CD4-positive, alpha-beta memory T cell (primary cell): ENCODE measurements around the gene ZNF263. TPM values are rescaled to one million over a fixed set of nuclear protein-coding genes. Genes with fewer than 3 reads are reported as not detected.

ENCODE experiments used
- CTCF ChIA-PET: fragments of 350-600 bp; sonication (Branson Sonifier 250); formaldehyde crosslinking; loops from one replicate; lab custom pipeline; 2021; ENCODE audit warnings: inconsistent platforms; ENCODE audit not compliant: partially characterized antibody; lab: Charles Lee
- POLR2A ChIA-PET: fragments of 350-600 bp; sonication (Branson Sonifier 250); formaldehyde crosslinking; loops from one replicate; lab custom pipeline; 2021; ENCODE audit not compliant: partially characterized antibody; lab: Charles Lee
- DNase-seq, 5 donors: peaks; one replicate each; pipeline versions ENCODE4 v3.0.0 to v3.0.0-alpha.2; 2020 to 2022; ENCODE audit warnings: mixed read lengths in 1 of 5
- H3K27ac ChIP-seq: one replicate; pipeline ENCODE4 v1.7.0; 2013; ENCODE audit warnings: low read depth, low read length
- H3K27me3 ChIP-seq: 2 replicates; pipeline ENCODE4 v1.7.0; 2013; ENCODE audit warnings: mild to moderate bottlenecking, low read length, moderate library complexity; ENCODE audit not compliant: insufficient read depth
- H3K36me3 ChIP-seq: 2 replicates; pipeline ENCODE4 v1.7.0; 2013; ENCODE audit warnings: mild to moderate bottlenecking, low read length, moderate library complexity; ENCODE audit not compliant: insufficient read depth
- H3K4me1 ChIP-seq: 2 replicates; pipeline ENCODE4 v1.7.0; 2013; ENCODE audit warnings: mild to moderate bottlenecking, low read length, moderate library complexity; ENCODE audit not compliant: insufficient read depth
- H3K4me3 ChIP-seq, 2 donors: one replicate each; pipeline ENCODE4 v1.7.0; 2013; ENCODE audit warnings: low read length in 2 of 2, mild to moderate bottlenecking in 1 of 2
- H3K9me3 ChIP-seq, 2 donors: one replicate each; pipeline ENCODE4 v1.7.0; 2013; ENCODE audit warnings: low read length in 2 of 2, control low read depth in 1 of 2; ENCODE audit not compliant: control insufficient read depth in 1 of 2
- H3K27ac Mint-ChIP-seq, 7 donors: one replicate each; pipeline ENCODE4 v1.8.0; 2020 to 2021; ENCODE audit warnings: mixed read lengths in 7 of 7, mild to moderate bottlenecking in 6 of 7, inconsistent platforms in 3 of 7, moderate library complexity in 3 of 7
- H3K27me3 Mint-ChIP-seq, 2 donors: one replicate each; pipeline ENCODE4 v1.8.0; 2020 to 2021; ENCODE audit warnings: mixed read lengths in 2 of 2
- H3K36me3 Mint-ChIP-seq, 2 donors: one replicate each; pipeline ENCODE4 v1.8.0; 2020 to 2021; ENCODE audit warnings: mixed read lengths in 2 of 2, inconsistent platforms in 1 of 2, mild to moderate bottlenecking in 1 of 2
- H3K4me1 Mint-ChIP-seq, 4 donors: one replicate each; pipeline ENCODE4 v1.8.0; 2020 to 2021; ENCODE audit warnings: mixed read lengths in 4 of 4, mild to moderate bottlenecking in 1 of 4
- H3K4me3 Mint-ChIP-seq, 8 donors: one replicate each; pipeline ENCODE4 v1.8.0; 2020 to 2021; ENCODE audit warnings: mixed read lengths in 8 of 8, mild to moderate bottlenecking in 7 of 8, moderate library complexity in 6 of 8, inconsistent platforms in 3 of 8
- H3K9me3 Mint-ChIP-seq, 8 donors: one replicate each; pipeline ENCODE4 v1.8.0; 2020 to 2021; ENCODE audit warnings: mixed read lengths in 8 of 8, mild to moderate bottlenecking in 5 of 8, inconsistent platforms in 3 of 8, moderate library complexity in 1 of 8
- intact Hi-C: fragments of 100-400 bp; cut with micrococcal nuclease; formaldehyde crosslinking; loops from one replicate; pipeline ENCODE4 v1.15.1; 2023
- polyA plus RNA-seq, 2 donors: library from polyadenylated mRNA; unstranded; fragments of 300-500 nt; fragmentation: Illumina TruSeq; gene quantifications; one replicate each; pipeline ENCODE4 v1.2.3, GENCODE V29; 2021
- total RNA-seq, 2 experiments: library from RNA; stranded (reverse); gene quantifications; one replicate each; pipeline ENCODE4 v1.2.3, GENCODE V29; 2021

The ZNF263 gene
- total and polyA plus RNA-seq, 4 experiments from 2014 or later, result 29.3 to 45.1 (median 40.9) TPM

GRCh38 chr16:3274947-3275346 is 8.3 kb upstream of the ZNF263 start:
- no peaks in the 10 kb centered on the region for H3K4me1 ChIP-seq
- POLR2A ChIA-PET, result interaction anchor here (0.6 to 1.8 kb wide), 3 partner anchors 10 to 100 kb away, joined by 3 to 6 read pairs (median 3); no protein-coding TSS in a partner anchor

GRCh38 chr16:3276679-3277078 is 6.6 kb upstream of the ZNF263 start:
- Mint-ChIP-seq H3K27me3 (peaks cover 0 to 4% of the 10 kb centered on the region in 2 donors), H3K27ac (peak overlapping the region in 1 of 7 donors; percentile 42), H3K4me1 (peaks cover 0 to 3% (median 0%) of the 10 kb centered on the region in 4 donors), H3K4me3 (no peak overlapping the region), H3K9me3 (peaks cover 0 to 40% (median 10%) of the 10 kb centered on the region in 8 donors), H3K36me3 (peaks cover 0 to 5% of the 10 kb centered on the region in 2 donors)
- CTCF ChIA-PET, result interaction anchor here (2.5 kb wide), 1 partner anchor 10 kb away, joined by 14 read pairs; no protein-coding TSS in a partner anchor
- Histone ChIP-seq H3K9me3 (no peaks in the 10 kb centered on the region), H3K36me3 (no peaks in the 10 kb centered on the region), H3K27ac (no peak overlapping the region), H3K27me3 (no peaks in the 10 kb centered on the region), H3K4me1 (no peaks in the 10 kb centered on the region), H3K4me3 (no peak overlapping the region)
- POLR2A ChIA-PET, result interaction anchor here (1.0 to 1.6 kb wide), 5 partner anchors 11 to 60 kb away, joined by 3 to 5 read pairs (median 4); partner anchors contain the start of gene ZNF200
- no peak for DNase-seq
- intact Hi-C loops, result no loop called here

More at GRCh38 chr16:3274947-3275346, 8.3 kb upstream of the ZNF263 start:
- Mint-ChIP-seq H3K9me3 (peaks cover 0 to 47% (median 10%) of the 10 kb centered on the region in 8 donors), H3K4me3 (no peak overlapping the region), H3K36me3 (peaks cover 0 to 5% of the 10 kb centered on the region in 2 donors), H3K27me3 (peaks cover 0 to 4% of the 10 kb centered on the region in 2 donors), H3K27ac (no peak overlapping the region), H3K4me1 (no peaks in the 10 kb centered on the region)
- Histone ChIP-seq H3K27ac (no peak overlapping the region), H3K27me3 (no peaks in the 10 kb centered on the region), H3K9me3 (no peaks in the 10 kb centered on the region), H3K36me3 (no peaks in the 10 kb centered on the region), H3K4me3 (no peak overlapping the region)
- intact Hi-C loops, result no loop called here
- DNase-seq, result no peak
- CTCF ChIA-PET, result no interaction called here

GRCh38 chr16:3281222-3281820 is 2.0 kb upstream of the ZNF263 start:
- H3K36me3 Mint-ChIP-seq, result peaks cover 24 to 34% of the 10 kb centered on the region in 2 donors
- Histone ChIP-seq H3K27ac (no peak overlapping the region), H3K9me3 (peaks cover 0 to 4% of the 10 kb centered on the region in 2 donors), H3K36me3 (peaks cover 12% of the 10 kb centered on the region), H3K4me1 (peaks cover 27% of the 10 kb centered on the region), H3K27me3 (no peaks in the 10 kb centered on the region), H3K4me3 (no peak overlapping the region)
- peaks cover 0 to 4% of the 10 kb centered on the region in 2 donors for H3K27me3 Mint-ChIP-seq
- POLR2A ChIA-PET, result interaction anchor here (1.6 to 6.9 kb wide), 4 partner anchors 13 to 120 kb away, joined by 7 to 76 read pairs (median 43); partner anchors contain the start of genes TIGD7, ZNF174, ZNF75A and ZSCAN32
- H3K27ac Mint-ChIP-seq, result peak overlapping the region in 3 of 7 donors; percentile 29 to 93 (median 63)
- intact Hi-C loops, result loop anchor here (5.0 kb wide), 1 partner anchor 99 kb away; no protein-coding TSS in a partner anchor
- CTCF ChIA-PET, result no interaction called here
- H3K4me3 Mint-ChIP-seq, result peak overlapping the region in 7 of 8 donors; percentile 5 to 52 (median 45)
- H3K4me1 Mint-ChIP-seq, result peaks cover 18 to 43% (median 30%) of the 10 kb centered on the region in 4 donors
- DNase-seq, result no peak
- H3K9me3 Mint-ChIP-seq, result peaks cover 0 to 15% (median 6%) of the 10 kb centered on the region in 8 donors

- H3K27ac Mint-ChIP-seq, result peak overlapping the region; percentile 84 to 99 (median 96)
- peaks cover 0 to 5% of the 10 kb centered on the region in 2 donors for H3K9me3 ChIP-seq
- H3K4me3 ChIP-seq, result peak overlapping the region; percentile 66 to 68
- peaks cover 0 to 20% (median 9%) of the 10 kb centered on the region in 8 donors for H3K9me3 Mint-ChIP-seq
- H3K4me3 Mint-ChIP-seq, result peak overlapping the region; percentile 92 to 96 (median 95)
- intact Hi-C loops, result loop anchor here (1.0 to 5.0 kb wide), 3 partner anchors 18 to 100 kb away; partner anchors contain the start of gene ZNF200
- H3K4me1 ChIP-seq, result peaks cover 27% of the 10 kb centered on the region
- H3K27ac ChIP-seq, result peak overlapping the region; percentile 87
- H3K36me3 ChIP-seq, result peaks cover 18% of the 10 kb centered on the region
- H3K27me3 Mint-ChIP-seq, result no peaks in the 10 kb centered on the region
- peaks cover 31 to 40% of the 10 kb centered on the region in 2 donors for H3K36me3 Mint-ChIP-seq
- peaks cover 18 to 45% (median 30%) of the 10 kb centered on the region in 4 donors for H3K4me1 Mint-ChIP-seq
- ChIA-PET POLR2A (interaction anchor here (0.6 to 6.9 kb wide), 37 partner anchors 8 to 1950 kb away, joined by 3 to 80 read pairs (median 8); partner anchors contain the start of genes CLUAP1, CORO7, IL32 and NAA60), CTCF (interaction anchor here (1.0 to 1.6 kb wide), 6 partner anchors 15 to 254 kb away, joined by 3 to 7 read pairs (median 3); partner anchors contain the start of genes TIGD7 and ZNF75A)
- no peaks in the 10 kb centered on the region for H3K27me3 ChIP-seq
- DNase-seq, result no peak
These were observed 1.1 kb upstream of the ZNF263 start for GRCh38 chr16:3282103-3282729.

GRCh38 chr16:3283543-3284447 is 504 bp downstream of the ZNF263 start:
- Mint-ChIP-seq H3K36me3 (peaks cover 46 to 48% of the 10 kb centered on the region in 2 donors), H3K27ac (peak overlapping the region; percentile 93 to 99 (median 98)), H3K27me3 (no peaks in the 10 kb centered on the region), H3K9me3 (peaks cover 0 to 35% (median 20%) of the 10 kb centered on the region in 8 donors), H3K4me1 (peaks cover 18 to 45% (median 31%) of the 10 kb centered on the region in 4 donors), H3K4me3 (peak overlapping the region; percentile 93 to 97 (median 95))
- Histone ChIP-seq H3K27me3 (no peaks in the 10 kb centered on the region), H3K9me3 (peaks cover 0 to 9% of the 10 kb centered on the region in 2 donors), H3K4me3 (peak overlapping the region; percentile 15 to 68), H3K4me1 (peaks cover 27% of the 10 kb centered on the region), H3K36me3 (peaks cover 20% of the 10 kb centered on the region), H3K27ac (peak overlapping the region; percentile 87)
- CTCF ChIA-PET, result interaction anchor here (1.2 to 1.6 kb wide), 4 partner anchors 17 to 154 kb away, joined by 3 to 4 read pairs (median 4); no protein-coding TSS in a partner anchor
- POLR2A ChIA-PET, result interaction anchor here (0.6 to 6.9 kb wide), 28 partner anchors 13 to 1132 kb away, joined by 3 to 80 read pairs (median 10); partner anchors contain the start of genes CORO7, FLYWCH2, NAA60 and TIGD7
- no peak for DNase-seq
- intact Hi-C loops, result loop anchor here (1.0 to 5.0 kb wide), 8 partner anchors 22 to 217 kb away; partner anchors contain the start of genes TIGD7, ZNF174, ZNF75A and ZSCAN32

GRCh38 chr16:3285131-3285530 is 1.8 kb downstream of the ZNF263 start:
- ChIA-PET POLR2A (interaction anchor here (0.6 to 6.9 kb wide), 7 partner anchors 20 to 167 kb away, joined by 3 to 80 read pairs (median 30); partner anchors contain the start of genes TIGD7, ZNF174, ZNF200 and ZNF213), CTCF (interaction anchor here (0.6 to 1.5 kb wide), 3 partner anchors 21 to 303 kb away, joined by 3 to 4 read pairs (median 3); no protein-coding TSS in a partner anchor)
- intact Hi-C loops, result no loop called here
- H3K4me1 Mint-ChIP-seq, result peaks cover 18 to 45% (median 31%) of the 10 kb centered on the region in 4 donors
- H3K4me1 ChIP-seq, result peaks cover 27% of the 10 kb centered on the region
- no peak for DNase-seq
- peak overlapping the region in 7 of 8 donors; percentile 43 to 92 (median 88) for H3K4me3 Mint-ChIP-seq
- no peaks in the 10 kb centered on the region for H3K27me3 Mint-ChIP-seq
- no peaks in the 10 kb centered on the region for H3K27me3 ChIP-seq
- H3K4me3 ChIP-seq, result peak overlapping the region in 1 of 2 donors; percentile 4
- H3K36me3 Mint-ChIP-seq, result peaks cover 56 to 58% of the 10 kb centered on the region in 2 donors
- H3K27ac Mint-ChIP-seq, result peak overlapping the region in 1 of 7 donors; percentile 27
- H3K27ac ChIP-seq, result no peak overlapping the region
- H3K9me3 Mint-ChIP-seq, result peaks cover 0 to 45% (median 31%) of the 10 kb centered on the region in 8 donors
- peaks cover 33% of the 10 kb centered on the region for H3K36me3 ChIP-seq
- H3K9me3 ChIP-seq, result peaks cover 0 to 22% of the 10 kb centered on the region in 2 donors
